KBM-7 (cell line): ENCODE results near the gene OBSL1.
A peak's percentile ranks its signal among the peaks of the same experiment; 100 is the strongest.

ENCODE experiments used
- DNase-seq: peaks from one replicate; pipeline ENCODE4 v3.0.0-alpha.2; 2015
- in situ Hi-C: fragments of 300-500 bp; cut with MboI; formaldehyde crosslinking; loops from 2 replicates; pipeline ENCODE4 v1.14.3; 2020; ENCODE audit warnings: low sequenced_read_pairs, low pct_unique_long_range_greater_than_20kb, mixed read lengths

OBSL1 gene

GRCh38 chr2:219570194-219570923 lies 980 bp downstream of the OBSL1 start:
- DNase-seq, result peak; percentile 23
- in situ Hi-C loops, result no loop called here

- no peak for DNase-seq
- in situ Hi-C loops, result no loop called here
Observed at GRCh38 chr2:219569635-219570034, 1.7 kb downstream of the OBSL1 start.

- no peak for DNase-seq
- in situ Hi-C loops, result no loop called here
Observed at GRCh38 chr2:219569041-219569440, 2.3 kb downstream of the OBSL1 start.

- in situ Hi-C loops, result no loop called here
- no peak for DNase-seq
Observed at GRCh38 chr2:219567791-219568361, 3.5 kb downstream of the OBSL1 start.

- in situ Hi-C loops, result no loop called here
- DNase-seq, result no peak
Observed at GRCh38 chr2:219567131-219567530, 4.2 kb downstream of the OBSL1 start.

GRCh38 chr2:219566640-219567039 lies 4.7 kb downstream of the OBSL1 start:
- in situ Hi-C loops, result no loop called here
- DNase-seq, result no peak

GRCh38 chr2:219565130-219566080 lies 5.9 kb downstream of the OBSL1 start:
- DNase-seq, result no peak
- in situ Hi-C loops, result no loop called here

GRCh38 chr2:219563271-219563928 lies 7.9 kb downstream of the OBSL1 start:
- in situ Hi-C loops, result no loop called here
- DNase-seq, result no peak

GRCh38 chr2:219562049-219563020 lies 9.0 kb downstream of the OBSL1 start:
- no peak for DNase-seq
- in situ Hi-C loops, result no loop called here

- in situ Hi-C loops, result no loop called here
- no peak for DNase-seq
Observed at GRCh38 chr2:219561179-219562048, 9.9 kb downstream of the OBSL1 start.

GRCh38 chr2:219560893-219561178 lies 10.5 kb downstream of the OBSL1 start:
- DNase-seq, result no peak
- in situ Hi-C loops, result no loop called here

- DNase-seq, result peak; percentile 16
Observed at GRCh38 chr2:219560037-219560892, 11.1 kb downstream of the OBSL1 start.

GRCh38 chr2:219559156-219559915 lies 12.0 kb downstream of the OBSL1 start:
- in situ Hi-C loops, result no loop called here
- no peak for DNase-seq

More at GRCh38 chr2:219560037-219560892, 11.1 kb downstream of the OBSL1 start:
- in situ Hi-C loops, result no loop called here

GRCh38 chr2:219557791-219558785 lies 13.3 kb downstream of the OBSL1 start:
- DNase-seq, result no peak
- in situ Hi-C loops, result no loop called here

GRCh38 chr2:219557320-219557719 lies 14.0 kb downstream of the OBSL1 start:
- in situ Hi-C loops, result no loop called here
- DNase-seq, result no peak
